Stimulated activated CD4-positive, alpha-beta T cell treated with anti-CD3 and anti-CD28 coated beads, TNF-alpha, amount 100 ng/mL, for 1 hour (primary cell): ENCODE results near the gene FOXD2.

Experiments used
- DNase-seq, 3 donors: peaks; one replicate each; pipeline ENCODE4 v3.0.0-alpha.2; 2020; ENCODE audit warnings: low read depth in 3 of 3, low spot score in 1 of 3

The FOXD2 gene

GRCh38 chr1:47416319-47417169 is 21.3 kb upstream of the FOXD2 start:
- DNase-seq, result no peak

GRCh38 chr1:47417170-47418044 is 20.4 kb upstream of the FOXD2 start:
- no peak for DNase-seq

- no peak for DNase-seq
Observed at GRCh38 chr1:47418122-47418521, 19.7 kb upstream of the FOXD2 start.

- DNase-seq, result no peak
Observed at GRCh38 chr1:47418681-47419325, 19.0 kb upstream of the FOXD2 start.

- DNase-seq, result no peak
Observed at GRCh38 chr1:47420547-47420946, 17.3 kb upstream of the FOXD2 start.

- no peak for DNase-seq
Observed at GRCh38 chr1:47423872-47424271, 14.0 kb upstream of the FOXD2 start.

- no peak for DNase-seq
Observed at GRCh38 chr1:47424336-47424982, 13.4 kb upstream of the FOXD2 start.

GRCh38 chr1:47431534-47431933 is 6.3 kb upstream of the FOXD2 start:
- no peak for DNase-seq

- DNase-seq, result peak in 1 of 3 donors; percentile 36
Observed at GRCh38 chr1:47432071-47433036, 5.5 kb upstream of the FOXD2 start.

- DNase-seq, result no peak
Observed at GRCh38 chr1:47433037-47433421, 4.8 kb upstream of the FOXD2 start.

GRCh38 chr1:47433477-47434050 is 4.3 kb upstream of the FOXD2 start:
- DNase-seq, result no peak

GRCh38 chr1:47434051-47434842 is 3.6 kb upstream of the FOXD2 start:
- DNase-seq, result no peak

GRCh38 chr1:47435506-47436303 is 2.1 kb upstream of the FOXD2 start:
- DNase-seq, result no peak

- DNase-seq, result peak in 2 of 3 donors; percentile 37 to 69
Observed at GRCh38 chr1:47436304-47436978, 1.4 kb upstream of the FOXD2 start.

GRCh38 chr1:47436979-47437446 is 831 bp upstream of the FOXD2 start:
- DNase-seq, result no peak

- DNase-seq, result no peak
Observed at GRCh38 chr1:47438165-47439016, 547 bp downstream of the FOXD2 start.
